ENCODE measurements around the gene LIN37. TPM values are rescaled to one million over a fixed set of nuclear protein-coding genes. Genes with fewer than 3 reads are reported as not detected.

Gene LIN37
- total and polyA plus RNA-seq, 2 donors (not counting 3 experiments of a cell fraction or from before 2014, with no cell fraction given): 11.3 to 21.4 TPM

GRCh38 chr19:35702223-35703012 is 46.0 kb upstream of the LIN37 start:
- H3K4me3 ChIP-seq (replicated peaks in 1 of 3; ENCODE audit: insufficient read depth in 1 of 3, low read depth in 1 of 3, low read length in 3 of 3): peak overlapping the region; percentile 11 to 45 (median 25)
- intact Hi-C loops (cut with micrococcal nuclease): loop anchor here (1.0 kb wide), 1 partner anchor 15 kb away; no protein-coding TSS in a partner anchor
- peak; percentile 98 for FAIRE-seq
- H3K9ac ChIP-seq (replicated peaks; ENCODE audit: extremely low read depth, insufficient read depth, low read length): no peak overlapping the region
- H3K27ac ChIP-seq (ENCODE audit: insufficient read depth, low read depth, low read length): no peak overlapping the region
- peak overlapping the region; percentile 83 for H2AFZ ChIP-seq (ENCODE audit: low read depth, low read length)
- H3K4me1 ChIP-seq (ENCODE audit: control insufficient read depth, extremely low read depth, insufficient read depth, low read length): no peaks in the 10 kb centered on the region
- no TSS peak for BruUV-seq (replicated peaks)
- dilution Hi-C loops (cut with MboI; ENCODE audit: extremely low pct_ligation_motif_present, low sequenced_read_pairs): no loop called here
- no peaks in the 10 kb centered on the region for H3K79me2 ChIP-seq (ENCODE audit: control insufficient read depth, insufficient read depth, low read length)
- POLR2A ChIA-PET: no interaction called here
- H3K4me2 ChIP-seq (ENCODE audit: insufficient read depth, low read length): peak overlapping the region; percentile 74
- H3K36me3 ChIP-seq (ENCODE audit: control insufficient read depth in 2 of 2, extremely low read depth in 1 of 2, insufficient read depth in 2 of 2, low read length in 2 of 2): no peaks in the 10 kb centered on the region
- H3K27me3 ChIP-seq (ENCODE audit: control insufficient read depth in 2 of 2, insufficient read depth in 2 of 2, low read length in 2 of 2): no peaks in the 10 kb centered on the region
- no peaks in the 10 kb centered on the region for H4K20me1 ChIP-seq (replicated peaks; ENCODE audit: control insufficient read depth, extremely low read depth, insufficient read depth, low read length)
- DNase-seq (ENCODE audit: low read depth, low spot score): peak; percentile 97
- CTCF ChIA-PET: interaction anchor here (0.6 to 2.5 kb wide), 12 partner anchors 8 to 351 kb away, joined by 3 to 12 read pairs (median 4); partner anchors contain the start of gene LIN37
- TF ChIP-seq, protein P1, sequence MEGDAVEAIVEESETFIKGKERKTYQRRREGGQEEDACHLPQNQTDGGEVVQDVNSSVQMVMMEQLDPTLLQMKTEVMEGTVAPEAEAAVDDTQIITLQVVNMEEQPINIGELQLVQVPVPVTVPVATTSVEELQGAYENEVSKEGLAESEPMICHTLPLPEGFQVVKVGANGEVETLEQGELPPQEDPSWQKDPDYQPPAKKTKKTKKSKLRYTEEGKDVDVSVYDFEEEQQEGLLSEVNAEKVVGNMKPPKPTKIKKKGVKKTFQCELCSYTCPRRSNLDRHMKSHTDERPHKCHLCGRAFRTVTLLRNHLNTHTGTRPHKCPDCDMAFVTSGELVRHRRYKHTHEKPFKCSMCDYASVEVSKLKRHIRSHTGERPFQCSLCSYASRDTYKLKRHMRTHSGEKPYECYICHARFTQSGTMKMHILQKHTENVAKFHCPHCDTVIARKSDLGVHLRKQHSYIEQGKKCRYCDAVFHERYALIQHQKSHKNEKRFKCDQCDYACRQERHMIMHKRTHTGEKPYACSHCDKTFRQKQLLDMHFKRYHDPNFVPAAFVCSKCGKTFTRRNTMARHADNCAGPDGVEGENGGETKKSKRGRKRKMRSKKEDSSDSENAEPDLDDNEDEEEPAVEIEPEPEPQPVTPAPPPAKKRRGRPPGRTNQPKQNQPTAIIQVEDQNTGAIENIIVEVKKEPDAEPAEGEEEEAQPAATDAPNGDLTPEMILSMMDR (IDR thresholded peaks at IDR 0.05; ENCODE audit: extremely low read depth in 1 of 2, insufficient read depth in 1 of 2, low read depth in 1 of 2, low read length in 2 of 2): no peak
- TF ChIP-seq POLR2A (IDR thresholded peaks at IDR 0.05; ENCODE audit: low read depth, low read length): no peak
- TF ChIP-seq MAX (IDR thresholded peaks at IDR 0.05; ENCODE audit: insufficient read depth, insufficient read length): no peak
- TF ChIP-seq JUN (IDR thresholded peaks at IDR 0.05; ENCODE audit: borderline replicate concordance, insufficient read depth, insufficient read length, low read depth): no peak
- H3K9me3 ChIP-seq (replicated peaks; ENCODE audit: control insufficient read depth, insufficient read depth, low read length): no peaks in the 10 kb centered on the region
- no peaks in the 10 kb centered on the region for H3K9me1 ChIP-seq (replicated peaks; ENCODE audit: control insufficient read depth, extremely low read depth, insufficient read depth, low read length)

All from endothelial cell of umbilical vein (primary cell).